Urinary bladder (tissue), 4 donors: ENCODE data around the gene FKBP8. TPM values are rescaled to one million over a fixed set of nuclear protein-coding genes. Genes with fewer than 3 reads are reported as not detected.
"Not testable (repeated sequence)": the region's sequence is repeated elsewhere in the genome, so short reads cannot be mapped to it uniquely, and the experiment has no call there.

Source experiments
- DNase-seq: peaks from one replicate; pipeline ENCODE4 v3.0.0-alpha.2; 2015; ENCODE audit errors: extremely low spot score
- H3K27ac ChIP-seq: one replicate; pipeline ENCODE4 v1.5.1; 2013; ENCODE audit warnings: low read depth, mild to moderate bottlenecking, moderate library complexity
- H3K36me3 ChIP-seq: one replicate; pipeline ENCODE4 v1.6.1; 2013; ENCODE audit warnings: mild to moderate bottlenecking, moderate library complexity; ENCODE audit not compliant: insufficient read depth
- H3K4me1 ChIP-seq: one replicate; pipeline ENCODE4 v1.6.1; 2013; ENCODE audit warnings: mild to moderate bottlenecking, moderate library complexity; ENCODE audit not compliant: insufficient read depth
- H3K4me3 ChIP-seq: one replicate; pipeline ENCODE4 v1.5.1; 2013; ENCODE audit warnings: low read depth, low read length
- WGBS: extraction: QIAGEN DNeasy Blood & Tissue Kit; methylation state at CpG from one replicate; pipeline ENCODE4 v1.1.7; 2013; 5-methylcytosine and 5-hydroxymethylcytosine counted together
- polyA plus RNA-seq: library from polyadenylated mRNA; stranded (reverse); fragments of 200-250 nt; gene quantifications from one replicate; pipeline ENCODE4 v1.2.3, GENCODE V29; 2013
- total RNA-seq: library from RNA; depleted of rRNA; stranded (reverse); fragments of >200 nt; gene quantifications from one replicate; pipeline ENCODE4 v1.2.3, GENCODE V29; 2014
- donor health status: healthy with polysubstance abuse.
- donor health status: healthy.

FKBP8 gene
- total and polyA plus RNA-seq, 2 donors: 71.3 to 317 TPM

- Histone ChIP-seq H3K27ac (peak overlapping the region; percentile 82), H3K4me3 (peak overlapping the region; percentile 98), H3K36me3 (peaks cover 5% of the 10 kb centered on the region), H3K4me1 (peaks cover 1% of the 10 kb centered on the region)
- WGBS: 16% methylated on average over 11 of the region's 11 CpGs
- no peak for DNase-seq
These were observed 1.1 kb downstream of the FKBP8 start for GRCh38 chr19:18541992-18542940.

DNA sequence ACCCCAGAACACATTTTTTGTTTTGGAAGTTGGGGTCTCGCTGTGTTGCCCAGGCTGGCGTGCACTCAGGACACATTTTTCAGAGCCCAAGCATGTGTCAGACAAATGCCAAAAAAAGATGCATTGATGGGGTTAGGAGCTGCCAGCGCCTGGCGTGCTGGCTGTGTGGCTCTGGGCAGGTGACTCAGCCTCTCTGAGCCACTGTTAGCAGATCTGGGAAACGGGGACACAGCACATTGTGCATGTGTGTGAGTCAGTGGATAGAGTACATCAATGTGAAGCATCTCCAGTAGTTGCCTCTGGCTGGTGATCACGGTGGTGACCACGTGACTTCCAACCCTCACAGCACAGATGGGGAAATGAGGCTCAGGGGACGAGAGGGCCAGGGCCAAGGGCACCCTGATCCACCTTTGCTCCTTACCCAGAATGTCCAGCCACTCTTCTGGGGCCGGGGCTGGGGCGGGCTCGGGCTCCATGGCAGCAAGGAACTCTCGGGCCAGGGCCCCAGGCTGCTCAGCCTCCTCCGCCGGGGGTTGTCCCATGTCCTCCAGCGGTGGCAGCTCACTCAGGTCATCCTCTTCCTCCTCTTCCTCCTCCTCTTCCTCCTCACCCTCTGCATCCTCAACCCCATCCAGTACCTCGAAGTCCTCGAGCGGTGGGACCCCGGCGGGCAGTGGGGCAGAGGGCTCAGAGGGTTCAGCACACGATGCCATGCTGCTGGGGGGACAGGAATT is 1.9 kb downstream of the FKBP8 start:
- WGBS: 81% methylated on average over 21 of the region's 21 CpGs
- peaks cover 6% of the 10 kb centered on the region for H3K36me3 ChIP-seq
- DNase-seq: no peak
- H3K27ac ChIP-seq: no peak overlapping the region
- H3K4me3 ChIP-seq: no peak overlapping the region
- peaks cover 1% of the 10 kb centered on the region for H3K4me1 ChIP-seq

DNA sequence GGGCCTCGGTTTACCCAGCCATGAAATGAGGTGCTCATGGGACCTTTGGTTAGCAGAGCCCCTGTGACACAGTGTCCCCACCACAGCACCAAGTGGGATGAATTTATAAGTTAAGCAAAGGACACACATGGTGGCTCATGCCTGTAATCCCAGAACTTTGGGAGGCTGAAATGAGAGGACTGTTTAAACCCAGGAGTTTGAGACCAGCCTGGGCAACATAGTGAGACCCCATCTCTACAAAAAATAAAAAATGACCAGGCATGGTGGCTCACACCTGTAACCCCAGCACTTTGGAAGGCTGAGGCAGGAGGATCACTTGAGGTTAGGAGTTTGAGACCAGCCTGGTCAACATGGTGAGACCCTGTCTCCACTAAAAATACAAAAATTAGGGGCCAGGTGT is 3.2 kb downstream of the FKBP8 start:
- H3K4me3 ChIP-seq, H3K36me3 ChIP-seq, H3K27ac ChIP-seq, H3K4me1 ChIP-seq, DNase-seq: not testable (repeated sequence)
- 93% methylated on average over 1 of the region's 1 CpG for WGBS

- H3K36me3 ChIP-seq: peaks cover 6% of the 10 kb centered on the region
- H3K4me1 ChIP-seq: peaks cover 1% of the 10 kb centered on the region
- H3K27ac ChIP-seq: no peak overlapping the region
- no peak overlapping the region for H3K4me3 ChIP-seq
- no peak for DNase-seq
- WGBS: 95% methylated on average over 19 of the region's 19 CpGs
These were observed 4.0 kb downstream of the FKBP8 start for GRCh38 chr19:18539372-18539771.

DNA sequence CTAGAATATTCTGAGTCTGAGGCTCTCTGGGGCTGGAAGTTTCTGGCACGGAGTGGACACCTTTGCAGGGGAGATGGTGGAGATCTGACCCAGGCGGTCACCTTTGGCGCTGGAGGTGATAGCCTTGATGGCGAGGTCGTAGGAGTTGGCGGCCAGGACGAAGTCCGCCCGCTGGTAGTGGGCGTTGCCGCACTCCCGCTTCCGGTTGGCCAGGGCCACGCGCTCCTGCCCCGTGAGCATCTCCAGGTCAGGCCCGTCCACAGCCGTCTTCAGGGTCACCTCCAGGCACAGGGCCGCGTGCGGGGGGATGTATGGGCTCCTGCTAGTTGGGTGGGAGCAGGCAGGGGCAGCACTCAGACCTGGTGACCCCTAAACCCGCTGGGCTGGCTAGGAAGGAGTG is 5.3 kb downstream of the FKBP8 start:
- WGBS: 92% methylated on average over 22 of the region's 22 CpGs
- H3K4me3 ChIP-seq: no peak overlapping the region
- H3K36me3 ChIP-seq: peaks cover 6% of the 10 kb centered on the region
- no peak for DNase-seq
- H3K4me1 ChIP-seq: peaks cover 1% of the 10 kb centered on the region
- H3K27ac ChIP-seq: no peak overlapping the region

DNA sequence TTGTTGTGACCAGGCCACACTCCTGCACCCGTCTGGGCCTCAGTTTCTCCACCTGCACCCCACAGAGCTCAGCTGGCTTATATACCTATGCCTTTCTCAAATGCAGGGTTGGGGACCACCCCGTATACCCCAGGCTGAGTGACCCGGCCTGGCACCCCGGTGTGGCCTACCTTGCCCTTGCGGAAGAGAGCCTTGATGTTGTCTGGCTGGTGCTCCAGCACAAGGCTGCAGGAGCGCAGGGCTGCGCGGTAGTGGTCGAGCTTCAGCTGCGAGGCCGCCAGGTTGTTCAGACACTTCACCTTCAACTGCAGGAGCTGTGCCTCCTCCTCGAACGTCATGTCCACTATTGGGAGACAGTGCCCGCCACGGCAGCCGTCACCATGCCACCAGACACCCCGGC is 5.9 kb downstream of the FKBP8 start:
- no peak overlapping the region for H3K4me3 ChIP-seq
- WGBS: 92% methylated on average over 17 of the region's 17 CpGs
- H3K36me3 ChIP-seq: peaks cover 6% of the 10 kb centered on the region
- DNase-seq: no peak
- H3K4me1 ChIP-seq: no peaks in the 10 kb centered on the region
- no peak overlapping the region for H3K27ac ChIP-seq

DNA sequence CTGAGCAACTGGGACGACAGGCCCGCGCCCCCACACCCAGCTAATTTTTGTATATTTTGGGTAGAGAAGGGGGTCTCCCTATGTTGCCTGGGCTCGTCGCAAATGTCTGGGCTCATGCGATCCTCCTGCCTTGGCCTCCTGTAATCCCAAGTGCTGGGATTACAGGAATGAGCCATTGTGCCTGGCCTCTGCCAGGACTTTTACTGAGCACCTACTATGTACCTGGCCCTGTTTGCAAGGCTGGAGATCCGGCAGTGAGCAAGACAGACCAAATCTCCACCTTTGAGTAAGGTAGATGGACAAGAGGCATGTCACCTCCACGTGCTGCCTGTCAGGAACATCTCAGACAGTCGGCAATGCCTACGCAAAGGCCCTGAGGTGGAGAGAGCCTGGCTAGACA is 6.9 kb downstream of the FKBP8 start:
- DNase-seq: no peak
- H3K4me3 ChIP-seq: no peak overlapping the region
- H3K27ac ChIP-seq: no peak overlapping the region
- H3K36me3 ChIP-seq: peaks cover 8% of the 10 kb centered on the region
- no peaks in the 10 kb centered on the region for H3K4me1 ChIP-seq
- WGBS: 95% methylated on average over 10 of the region's 10 CpGs

DNA sequence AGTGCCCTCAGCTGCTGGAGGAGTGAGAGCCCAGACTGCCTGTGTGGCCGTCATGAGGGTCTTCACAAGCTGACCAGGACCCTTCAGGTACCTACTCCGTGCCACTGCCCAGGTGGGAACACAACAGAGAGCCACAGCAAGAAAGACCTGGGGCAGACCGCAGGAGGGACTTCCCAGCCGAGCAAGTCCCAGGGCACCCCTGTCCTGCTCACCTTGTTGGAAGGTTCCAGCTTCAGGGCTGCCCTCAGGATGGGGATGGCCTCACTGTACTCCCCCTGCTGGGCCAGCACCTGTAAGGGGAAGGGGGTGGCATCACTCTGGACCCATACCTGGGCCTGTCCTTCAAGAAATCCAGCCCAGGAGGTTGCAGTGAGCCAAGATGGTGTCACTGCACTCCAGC is 10.3 kb downstream of the FKBP8 start:
- WGBS: 96% methylated on average over 4 of the region's 4 CpGs
- no peak overlapping the region for H3K4me3 ChIP-seq
- DNase-seq: no peak
- no peak overlapping the region for H3K27ac ChIP-seq
- H3K36me3 ChIP-seq: peaks cover 8% of the 10 kb centered on the region
- no peaks in the 10 kb centered on the region for H3K4me1 ChIP-seq

- no peak overlapping the region for H3K27ac ChIP-seq
- no peaks in the 10 kb centered on the region for H3K4me1 ChIP-seq
- WGBS: 95% methylated on average over 22 of the region's 22 CpGs
- no peak for DNase-seq
- H3K4me3 ChIP-seq: no peak overlapping the region
- peaks cover 3% of the 10 kb centered on the region for H3K36me3 ChIP-seq
These were observed 11.0 kb downstream of the FKBP8 start for GRCh38 chr19:18532168-18532890.

GRCh38 chr19:18531485-18531884 is 11.9 kb downstream of the FKBP8 start:
- no peaks in the 10 kb centered on the region for H3K4me1 ChIP-seq
- H3K36me3 ChIP-seq: peaks cover 2% of the 10 kb centered on the region
- DNase-seq: no peak
- no peak overlapping the region for H3K27ac ChIP-seq
- 90% methylated on average over 9 of the region's 9 CpGs for WGBS
- H3K4me3 ChIP-seq: no peak overlapping the region

GRCh38 chr19:18529782-18530181 is 13.6 kb downstream of the FKBP8 start:
- no peak for DNase-seq
- H3K27ac ChIP-seq: no peak overlapping the region
- peaks cover 2% of the 10 kb centered on the region for H3K36me3 ChIP-seq
- WGBS: 63% methylated on average over 7 of the region's 7 CpGs
- H3K4me3 ChIP-seq: no peak overlapping the region
- no peaks in the 10 kb centered on the region for H3K4me1 ChIP-seq

- no peaks in the 10 kb centered on the region for H3K36me3 ChIP-seq
- 89% methylated on average over 9 of the region's 9 CpGs for WGBS
- DNase-seq: no peak
- no peaks in the 10 kb centered on the region for H3K4me1 ChIP-seq
- H3K27ac ChIP-seq: no peak overlapping the region
- H3K4me3 ChIP-seq: no peak overlapping the region
These were observed 17.1 kb downstream of the FKBP8 start for GRCh38 chr19:18526316-18526715.

DNA sequence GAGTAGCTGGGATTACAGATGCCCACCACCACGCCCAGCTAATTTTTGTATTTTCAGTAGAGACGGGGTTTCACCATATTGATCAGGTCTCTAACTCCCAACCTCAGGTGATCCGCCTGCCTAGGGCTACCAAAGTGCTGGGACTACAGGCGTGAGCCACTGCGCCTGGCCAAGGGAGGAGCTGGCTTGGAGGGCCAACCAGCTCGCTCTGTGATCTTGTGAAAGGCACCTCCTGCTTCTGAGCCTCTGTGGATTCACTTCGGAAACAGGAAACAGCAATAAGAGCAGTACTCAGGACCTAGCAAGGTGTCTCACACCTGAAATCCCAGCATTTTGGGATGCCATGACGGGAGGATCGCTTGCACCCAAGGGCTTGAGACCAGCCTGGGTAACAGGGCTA is 19.5 kb downstream of the FKBP8 start:
- no peaks in the 10 kb centered on the region for H3K4me1 ChIP-seq
- H3K4me3 ChIP-seq: no peak overlapping the region
- H3K27ac ChIP-seq: no peak overlapping the region
- H3K36me3 ChIP-seq: no peaks in the 10 kb centered on the region
- no peak for DNase-seq
- WGBS: 92% methylated on average over 9 of the region's 9 CpGs
